HuH-7 (cell line): ENCODE measurements around the gene CXCR4.

Experiments used
- DNase-seq: peaks from one replicate; pipeline ENCODE4 v3.0.0; 2011; ENCODE audit warnings: low spot score

CXCR4 gene

GRCh38 chr2:136117909-136118818 lies at the start of gene CXCR4:
TSS of gene CXCR4 (minus strand) at chr2:136118149. CDS start at chr2:136118060, 89 bp downstream.
- peak; percentile 68 for DNase-seq

- DNase-seq: no peak
Measured at GRCh38 chr2:136164280-136164776, 46.4 kb upstream of the CXCR4 start.

- no peak for DNase-seq
Measured at GRCh38 chr2:136162438-136162837, 44.5 kb upstream of the CXCR4 start.

GRCh38 chr2:136156411-136156810 lies 38.5 kb upstream of the CXCR4 start:
- no peak for DNase-seq

DNA sequence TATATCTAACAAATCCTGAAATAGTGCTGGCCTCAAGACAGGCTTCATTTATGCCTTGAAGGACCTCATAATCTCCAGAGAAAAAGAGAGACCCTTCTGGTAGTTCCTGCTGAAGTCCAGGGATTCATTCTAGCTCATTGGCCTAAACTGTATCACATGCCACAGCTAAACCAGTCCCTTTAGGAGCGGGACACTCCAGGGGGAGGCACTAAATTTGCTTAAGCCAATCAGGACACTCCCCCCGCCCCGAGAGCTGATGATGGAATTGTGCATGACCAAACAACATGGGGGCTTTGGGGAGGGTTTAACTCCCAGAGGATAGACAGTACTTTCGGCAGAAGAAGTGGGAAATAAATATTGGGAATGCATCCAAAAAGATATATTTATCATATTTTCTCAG lies 36.4 kb upstream of the CXCR4 start:
- no peak for DNase-seq

DNA sequence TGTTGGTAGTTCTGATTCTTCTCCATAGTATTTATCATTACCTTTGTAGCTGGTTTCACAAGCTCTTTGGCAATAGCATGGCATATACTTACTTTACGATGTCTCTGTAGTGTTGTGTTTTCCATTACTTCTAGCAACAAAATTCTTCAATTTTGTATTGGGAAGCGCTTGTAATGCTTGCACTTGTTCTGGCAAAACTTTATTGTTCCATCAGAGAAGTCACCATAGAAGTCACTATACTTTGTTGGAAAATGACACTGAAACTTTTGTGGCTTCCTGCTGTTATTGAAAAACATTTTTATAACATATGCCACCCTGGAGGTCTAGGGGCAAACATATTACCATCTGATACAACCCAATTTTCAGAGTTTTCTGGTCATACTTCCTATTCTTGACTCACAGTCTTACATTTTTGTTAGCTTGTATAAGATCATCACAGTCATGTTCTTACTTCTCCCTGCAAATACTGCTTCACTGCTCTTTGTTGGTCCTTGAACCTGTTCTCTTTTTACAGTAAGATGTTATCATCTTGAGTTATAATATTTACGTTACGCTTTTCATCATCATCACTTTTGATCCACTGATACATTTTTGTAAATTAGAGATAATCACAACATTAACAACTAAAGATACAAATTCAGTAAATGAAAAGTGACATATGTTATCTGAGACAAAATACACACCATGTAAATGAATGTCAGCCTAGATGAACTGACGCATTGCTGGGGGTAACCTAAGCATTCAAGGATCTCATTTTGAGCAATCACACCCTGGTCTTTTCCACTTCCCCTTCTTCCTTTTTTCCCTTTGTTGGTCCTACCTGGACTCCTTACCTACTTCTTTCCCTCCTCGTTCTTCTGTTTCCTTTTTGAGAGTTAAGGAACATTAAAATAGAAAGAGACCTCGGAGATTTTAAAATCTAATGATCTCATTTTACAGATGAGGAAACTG lies 33.3 kb upstream of the CXCR4 start:
- DNase-seq: no peak

DNA sequence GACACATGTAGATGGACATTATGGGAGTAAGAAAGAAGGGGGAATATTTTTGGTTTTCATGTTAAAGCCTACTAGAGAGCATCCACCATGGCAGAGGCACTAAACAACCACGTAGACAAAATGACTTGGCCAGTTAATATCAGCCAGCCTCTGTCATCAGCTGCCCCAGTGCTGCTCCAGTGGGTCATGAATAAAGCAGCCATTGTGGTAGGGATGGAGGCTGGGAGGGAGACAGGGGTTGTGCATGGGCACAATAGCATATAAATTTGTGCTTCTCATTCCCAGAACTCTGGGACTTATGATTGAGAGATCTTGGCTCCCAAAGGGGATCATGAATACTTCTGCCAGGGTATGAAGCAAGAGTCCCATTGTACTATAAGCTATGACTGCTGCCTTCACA lies 31.1 kb upstream of the CXCR4 start:
- DNase-seq: no peak

DNA sequence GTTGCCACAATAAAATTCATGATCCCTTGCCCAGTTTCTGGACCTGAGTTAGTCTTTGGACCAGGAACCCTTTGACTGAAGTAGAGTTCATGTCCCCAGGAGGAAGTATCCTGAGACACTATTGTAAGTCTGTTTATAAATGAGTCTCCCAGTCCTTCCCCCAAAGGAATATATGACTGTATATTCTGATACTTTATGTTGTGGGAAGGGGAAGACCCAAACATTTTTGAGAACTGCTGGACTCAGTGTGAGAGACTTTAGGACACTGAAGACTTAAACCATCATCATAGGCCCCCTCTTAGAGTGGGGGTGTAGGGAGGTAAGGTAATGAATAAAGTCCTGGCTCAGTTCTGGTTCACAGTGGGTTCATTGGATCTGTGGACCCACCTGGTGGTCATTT lies 28.6 kb upstream of the CXCR4 start:
- DNase-seq: no peak

- no peak for DNase-seq
Measured at GRCh38 chr2:136143603-136144451, 25.9 kb upstream of the CXCR4 start.

DNA sequence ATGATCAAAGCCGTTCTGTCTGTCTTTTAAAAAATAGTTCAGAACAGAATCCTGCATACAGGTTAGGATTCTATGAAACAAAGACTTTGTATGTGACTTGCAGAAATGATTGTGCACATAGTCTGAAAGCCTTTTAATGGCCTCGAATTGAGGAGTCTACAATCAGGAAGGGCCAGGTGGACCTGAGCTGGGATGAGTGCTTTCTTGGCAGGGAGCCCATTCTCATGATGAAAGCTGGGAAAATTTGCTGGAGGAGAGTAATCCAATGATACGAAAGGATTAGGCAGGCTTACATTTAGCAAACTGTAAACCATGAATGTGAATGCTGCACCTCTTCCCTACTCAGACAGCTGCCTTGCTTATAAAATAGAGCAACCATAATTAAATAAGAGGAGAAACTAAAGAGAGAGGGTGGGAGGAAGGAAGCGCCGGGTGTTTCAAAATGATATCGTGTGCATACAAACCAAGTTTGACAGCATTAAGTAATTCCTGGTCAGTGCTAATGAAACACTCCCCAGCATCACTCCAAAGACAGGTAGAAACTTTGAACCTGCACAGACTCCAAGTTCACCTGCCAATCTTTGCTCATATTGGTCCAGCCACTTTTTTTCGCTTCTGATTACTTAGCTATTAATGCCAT lies 23.7 kb upstream of the CXCR4 start:
- no peak for DNase-seq

DNA sequence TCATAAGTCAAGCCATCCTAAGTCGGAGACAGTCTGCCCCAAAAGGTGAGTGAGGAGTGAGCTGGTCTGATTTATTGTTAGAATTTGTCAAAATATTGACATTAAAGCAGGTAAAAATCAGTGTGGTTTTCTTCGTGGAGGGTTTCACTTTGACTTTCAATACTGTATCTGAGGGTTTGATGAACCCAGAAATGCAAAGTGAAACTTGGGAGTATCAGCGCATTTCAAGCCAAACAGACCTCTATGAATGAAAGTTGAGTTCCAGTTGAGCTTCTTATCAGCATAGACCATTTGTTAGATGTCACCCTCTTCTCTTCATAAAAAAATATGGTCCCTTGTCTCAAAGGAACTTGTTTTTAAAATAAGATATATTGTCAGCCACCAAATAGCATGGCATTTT lies 21.7 kb upstream of the CXCR4 start:
- no peak for DNase-seq

DNA sequence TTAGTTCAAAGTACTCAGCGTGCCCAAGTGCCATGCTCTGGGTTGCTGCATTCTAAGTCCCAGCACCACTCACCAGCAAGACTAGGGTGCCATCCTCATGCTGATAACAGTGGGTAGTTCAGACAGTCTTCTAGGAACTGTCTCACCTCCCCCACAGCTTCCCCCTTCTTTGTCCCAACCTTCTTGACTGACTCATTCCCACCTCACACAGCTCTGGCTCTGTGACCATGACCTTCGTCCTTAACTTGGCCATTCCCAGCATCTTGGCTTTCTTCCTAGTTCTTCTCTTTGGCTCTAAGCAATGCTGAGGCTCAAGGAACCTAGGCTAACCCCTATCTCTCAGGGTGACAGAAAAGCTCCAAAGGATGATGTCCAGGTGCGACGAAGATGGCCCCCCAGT lies 20.0 kb upstream of the CXCR4 start:
- DNase-seq: no peak

GRCh38 chr2:136136931-136137330 lies 19.0 kb upstream of the CXCR4 start:
- no peak for DNase-seq

DNA sequence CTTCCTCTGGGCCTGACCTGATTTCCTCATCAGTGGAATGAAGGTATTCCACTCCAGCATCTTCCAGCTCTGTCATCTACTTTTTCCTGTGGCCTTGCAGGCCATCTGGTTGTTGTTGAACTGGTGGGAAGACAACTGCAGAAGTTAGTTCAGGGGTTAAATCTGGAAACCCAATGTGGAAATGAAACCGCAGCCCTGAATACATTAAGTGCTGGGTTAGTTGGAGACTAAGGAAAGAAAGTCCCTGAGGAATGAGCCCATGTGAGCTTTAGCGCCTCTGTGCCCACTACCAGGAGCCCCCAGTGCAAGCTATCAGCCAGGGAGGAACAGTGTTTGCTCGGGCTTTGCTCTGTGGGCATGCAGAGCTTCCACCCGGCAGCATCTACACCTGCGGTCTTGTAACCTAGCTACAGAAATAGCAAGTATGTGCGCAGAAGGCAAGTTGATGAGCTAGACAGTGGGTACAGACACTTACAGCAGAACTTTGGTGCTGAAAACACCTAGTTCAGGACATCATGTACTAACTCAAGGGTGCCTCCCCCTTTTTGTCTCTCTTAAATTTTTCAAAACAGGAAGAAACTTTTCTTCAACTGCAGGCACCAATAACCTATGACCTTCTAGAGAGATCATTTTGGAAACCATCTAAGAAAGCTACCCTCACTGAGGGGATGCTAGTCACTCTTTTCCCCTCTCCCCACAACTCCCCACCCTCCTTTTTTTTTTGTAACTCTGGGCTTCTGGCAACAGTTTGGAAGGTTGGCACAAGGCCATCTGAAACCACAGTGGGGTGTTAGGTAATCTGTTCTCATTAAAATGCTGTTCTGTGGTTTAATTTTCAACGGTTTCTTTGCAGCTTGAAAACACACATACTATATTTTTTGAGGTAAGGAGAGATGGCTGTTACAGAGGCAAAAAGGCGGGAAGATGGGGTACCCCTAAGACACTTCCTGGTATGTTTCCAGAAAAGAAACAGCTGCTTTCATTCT lies 18.3 kb upstream of the CXCR4 start:
- no peak for DNase-seq

DNA sequence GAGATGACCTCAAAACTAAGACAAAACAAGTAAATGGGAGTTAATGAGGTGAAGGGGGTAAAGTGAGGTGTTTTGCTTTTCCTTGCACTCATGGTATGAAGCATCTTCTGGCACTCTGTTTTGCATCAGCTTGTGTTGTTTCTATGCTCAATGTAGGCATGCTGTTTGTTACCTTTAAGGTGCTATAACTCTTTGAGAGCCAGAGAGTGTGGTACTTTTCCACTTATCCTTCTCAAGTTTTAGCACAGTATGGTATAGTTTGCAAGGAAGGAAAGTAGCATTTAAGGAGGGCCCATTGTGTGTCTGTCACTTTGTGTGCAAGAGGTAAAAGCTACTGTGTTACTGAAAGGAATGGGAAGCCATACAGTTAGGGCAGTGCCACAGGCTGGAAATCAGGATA lies 17.5 kb upstream of the CXCR4 start:
- DNase-seq: no peak

DNA sequence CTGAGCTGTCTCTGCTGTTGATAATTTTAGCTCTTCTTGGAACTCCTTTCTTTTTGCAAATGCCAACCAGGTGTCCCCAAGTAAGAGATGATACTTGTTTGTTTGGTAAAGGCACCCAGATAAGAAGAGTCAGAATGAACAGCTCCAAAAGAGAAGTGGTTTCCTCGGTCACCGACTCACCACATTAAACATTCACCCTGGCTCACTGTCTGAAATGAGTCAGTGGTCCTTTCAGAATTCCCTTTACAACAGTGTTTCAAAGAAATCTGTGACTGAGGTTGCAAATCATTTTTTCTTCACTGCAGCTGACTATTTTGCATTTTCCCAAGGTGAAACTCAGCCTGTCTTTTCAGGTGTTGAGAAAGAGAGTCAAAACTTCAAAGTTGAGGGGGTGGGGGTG lies 16.2 kb upstream of the CXCR4 start:
- DNase-seq: no peak

GRCh38 chr2:136133586-136133985 lies 15.6 kb upstream of the CXCR4 start:
- DNase-seq: no peak

DNA sequence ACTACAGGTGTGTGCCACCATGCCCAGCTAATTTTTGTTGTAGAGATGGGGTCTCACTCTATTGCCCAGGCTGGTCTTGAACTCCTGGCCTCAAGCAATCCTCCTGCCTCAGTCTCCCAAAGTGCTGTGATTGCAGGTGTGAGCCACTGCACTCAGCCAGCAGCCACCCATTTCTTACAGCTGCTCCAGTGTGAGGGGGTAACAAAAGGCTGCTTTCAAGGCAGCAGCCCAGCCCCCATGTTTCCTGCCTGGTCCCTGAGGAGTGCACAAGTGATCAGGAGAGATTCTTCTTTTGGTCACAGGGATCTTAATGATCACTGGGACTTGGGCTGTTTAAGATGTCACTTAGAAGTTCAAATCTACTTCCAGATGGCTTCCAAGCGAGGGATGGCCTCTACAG lies 15.2 kb upstream of the CXCR4 start:
- DNase-seq: no peak

DNA sequence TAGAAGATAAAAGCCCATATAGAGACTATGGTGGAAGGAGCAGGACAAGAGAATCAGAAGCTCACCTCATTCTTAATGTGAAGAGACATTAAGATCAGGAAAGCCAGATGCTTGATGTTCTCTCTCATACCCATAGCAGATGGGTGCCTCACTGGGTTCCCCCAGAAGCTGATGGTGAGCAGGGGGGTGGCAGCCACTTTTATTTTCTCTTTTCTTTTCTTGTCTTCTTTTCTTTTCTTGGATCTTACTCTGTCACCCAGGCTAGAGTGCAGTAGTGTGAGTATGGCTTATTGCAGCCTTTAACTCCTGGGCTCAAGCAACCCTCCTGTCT lies 14.8 kb upstream of the CXCR4 start:
- DNase-seq: no peak
